Peyer's patch (tissue), 4 donors: ENCODE results near the gene HEPN1. TPM values are rescaled to one million over a fixed set of nuclear protein-coding genes. Genes with fewer than 3 reads are reported as not detected.

Source experiments
- DNase-seq, 3 donors: peaks; one replicate each; pipeline ENCODE4 v3.0.0-alpha.2; 2017 to 2019
- H3K27ac ChIP-seq, 4 donors: fragments of 200-600 bp; sonication (generic); one replicate each; pipeline ENCODE4 v1.5.1; 2016 to 2019
- H3K27me3 ChIP-seq, 2 donors: fragments of 200-600 bp; sonication (generic); one replicate each; pipeline ENCODE4 v1.5.1; 2019
- H3K36me3 ChIP-seq, 3 donors: fragments of 200-600 bp; sonication (generic); one replicate each; pipeline ENCODE4 v1.5.1; 2016 to 2019
- H3K4me1 ChIP-seq, 4 donors: fragments of 200-600 bp; sonication (generic); one replicate each; pipeline ENCODE4 v1.5.1; 2016 to 2019
- H3K4me3 ChIP-seq, 4 donors: fragments of 200-600 bp; sonication (generic); 1 replicate in 3 of 4; 2 replicates in 1 of 4; pipeline ENCODE4 v1.5.1; 2016 to 2019; ENCODE audit warnings: mild to moderate bottlenecking in 1 of 4
- H3K9me3 ChIP-seq, 4 donors: fragments of 200-600 bp; sonication (generic); one replicate each; pipeline ENCODE4 v1.5.1; 2016 to 2019; ENCODE audit warnings: mild to moderate bottlenecking in 1 of 4
- POLR2A ChIP-seq, 2 donors: fragments of 450-650 bp; IDR thresholded peaks; one replicate each; pipeline ENCODE4 v1.5.1; 2017; ENCODE audit warnings: antibody characterized with exemption in 2 of 2, mild to moderate bottlenecking in 2 of 2, moderate library complexity in 2 of 2
- total RNA-seq, 4 donors: library from RNA; depleted of rRNA; stranded (reverse); fragments of >200 nt; gene quantifications; one replicate each; pipeline ENCODE4 v1.1.0, GENCODE V29; 2016
- TF ChIP-seq, protein P1 (sequence below), 6 experiments: fragments of 450-650 bp in 4 of 6; fragments of 200-600 bp in 2 of 6; sonication (generic) in 1 of 6; IDR thresholded peaks; one replicate each; pipeline ENCODE4 v1.5.1; 2017 to 2019; ENCODE audit warnings: antibody characterized with exemption in 6 of 6, mild to moderate bottlenecking in 3 of 6, moderate library complexity in 1 of 6

The HEPN1 gene
- total RNA-seq, 4 donors from 2014 or later = not detected

GRCh38 chr11:124916370-124916710 is 2.7 kb upstream of the HEPN1 start:
- no peak overlapping the region for H3K27ac ChIP-seq
- DNase-seq = no peak
- H3K36me3 ChIP-seq = no peaks in the 10 kb centered on the region
- H3K9me3 ChIP-seq = peaks cover 0 to 7% (median 0%) of the 10 kb centered on the region in 4 donors
- H3K27me3 ChIP-seq = no peaks in the 10 kb centered on the region
- peaks cover 0 to 6% (median 3%) of the 10 kb centered on the region in 4 donors for H3K4me1 ChIP-seq
- no peak overlapping the region for H3K4me3 ChIP-seq
- no peak for TF ChIP-seq POLR2A (IDR thresholded peaks at IDR 0.05)
- TF ChIP-seq, protein P1, sequence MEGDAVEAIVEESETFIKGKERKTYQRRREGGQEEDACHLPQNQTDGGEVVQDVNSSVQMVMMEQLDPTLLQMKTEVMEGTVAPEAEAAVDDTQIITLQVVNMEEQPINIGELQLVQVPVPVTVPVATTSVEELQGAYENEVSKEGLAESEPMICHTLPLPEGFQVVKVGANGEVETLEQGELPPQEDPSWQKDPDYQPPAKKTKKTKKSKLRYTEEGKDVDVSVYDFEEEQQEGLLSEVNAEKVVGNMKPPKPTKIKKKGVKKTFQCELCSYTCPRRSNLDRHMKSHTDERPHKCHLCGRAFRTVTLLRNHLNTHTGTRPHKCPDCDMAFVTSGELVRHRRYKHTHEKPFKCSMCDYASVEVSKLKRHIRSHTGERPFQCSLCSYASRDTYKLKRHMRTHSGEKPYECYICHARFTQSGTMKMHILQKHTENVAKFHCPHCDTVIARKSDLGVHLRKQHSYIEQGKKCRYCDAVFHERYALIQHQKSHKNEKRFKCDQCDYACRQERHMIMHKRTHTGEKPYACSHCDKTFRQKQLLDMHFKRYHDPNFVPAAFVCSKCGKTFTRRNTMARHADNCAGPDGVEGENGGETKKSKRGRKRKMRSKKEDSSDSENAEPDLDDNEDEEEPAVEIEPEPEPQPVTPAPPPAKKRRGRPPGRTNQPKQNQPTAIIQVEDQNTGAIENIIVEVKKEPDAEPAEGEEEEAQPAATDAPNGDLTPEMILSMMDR (IDR thresholded peaks at IDR 0.05) = no peak

DNA sequence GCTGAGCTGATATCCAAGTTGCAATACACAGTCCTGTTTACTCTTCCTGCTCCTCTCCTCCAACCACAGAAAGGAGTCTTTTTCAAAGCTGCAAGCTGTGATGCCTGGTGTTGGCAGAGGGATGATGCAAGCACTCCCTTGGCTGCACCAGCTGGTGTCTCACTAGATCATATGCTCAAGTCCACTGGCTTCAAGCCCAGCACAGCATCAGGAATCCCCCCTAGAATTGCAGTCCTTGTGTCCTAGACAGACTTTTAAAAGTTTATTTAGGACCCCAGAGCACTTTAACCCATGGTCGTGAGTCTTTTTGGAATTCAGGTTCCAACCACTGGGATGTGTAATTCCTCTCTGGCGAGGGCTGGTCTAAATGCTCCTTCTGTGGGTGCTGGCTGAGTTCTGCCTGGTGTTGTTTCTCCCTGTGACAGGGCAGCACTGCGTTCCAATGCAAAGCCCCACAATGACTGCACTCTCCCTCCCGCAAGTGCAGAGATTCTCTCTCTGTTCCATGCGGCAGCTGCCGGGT is 1.9 kb upstream of the HEPN1 start:
- no peak overlapping the region for H3K4me3 ChIP-seq
- no peak overlapping the region for H3K27ac ChIP-seq
- H3K27me3 ChIP-seq = no peaks in the 10 kb centered on the region
- no peak for DNase-seq
- TF ChIP-seq, protein P1 (IDR thresholded peaks at IDR 0.05) = no peak
- no peak for TF ChIP-seq POLR2A (IDR thresholded peaks at IDR 0.05)
- no peaks in the 10 kb centered on the region for H3K36me3 ChIP-seq
- peaks cover 0 to 9% (median 3%) of the 10 kb centered on the region in 4 donors for H3K4me1 ChIP-seq
- H3K9me3 ChIP-seq = peaks cover 0 to 3% (median 0%) of the 10 kb centered on the region in 4 donors

- DNase-seq = no peak
- Histone ChIP-seq H3K4me1 (peaks cover 0 to 9% (median 3%) of the 10 kb centered on the region in 4 donors), H3K9me3 (no peaks in the 10 kb centered on the region), H3K27ac (no peak overlapping the region), H3K27me3 (no peaks in the 10 kb centered on the region), H3K4me3 (no peak overlapping the region), H3K36me3 (no peaks in the 10 kb centered on the region)
- no peak for TF ChIP-seq POLR2A (IDR thresholded peaks at IDR 0.05)
- TF ChIP-seq, protein P1 (IDR thresholded peaks at IDR 0.05) = no peak
Measured at GRCh38 chr11:124919898-124920297, 848 bp downstream of the HEPN1 start.

- no peaks in the 10 kb centered on the region for H3K36me3 ChIP-seq
- H3K4me3 ChIP-seq = peak overlapping the region in 1 of 4 donors; percentile 50
- DNase-seq = no peak
- H3K4me1 ChIP-seq = peaks cover 0 to 9% (median 3%) of the 10 kb centered on the region in 4 donors
- H3K27ac ChIP-seq = no peak overlapping the region
- TF ChIP-seq POLR2A (IDR thresholded peaks at IDR 0.05) = no peak
- TF ChIP-seq, protein P1 (IDR thresholded peaks at IDR 0.05) = no peak
- no peaks in the 10 kb centered on the region for H3K27me3 ChIP-seq
- no peaks in the 10 kb centered on the region for H3K9me3 ChIP-seq
Measured at GRCh38 chr11:124920356-124920755, 1.3 kb downstream of the HEPN1 start.

DNA sequence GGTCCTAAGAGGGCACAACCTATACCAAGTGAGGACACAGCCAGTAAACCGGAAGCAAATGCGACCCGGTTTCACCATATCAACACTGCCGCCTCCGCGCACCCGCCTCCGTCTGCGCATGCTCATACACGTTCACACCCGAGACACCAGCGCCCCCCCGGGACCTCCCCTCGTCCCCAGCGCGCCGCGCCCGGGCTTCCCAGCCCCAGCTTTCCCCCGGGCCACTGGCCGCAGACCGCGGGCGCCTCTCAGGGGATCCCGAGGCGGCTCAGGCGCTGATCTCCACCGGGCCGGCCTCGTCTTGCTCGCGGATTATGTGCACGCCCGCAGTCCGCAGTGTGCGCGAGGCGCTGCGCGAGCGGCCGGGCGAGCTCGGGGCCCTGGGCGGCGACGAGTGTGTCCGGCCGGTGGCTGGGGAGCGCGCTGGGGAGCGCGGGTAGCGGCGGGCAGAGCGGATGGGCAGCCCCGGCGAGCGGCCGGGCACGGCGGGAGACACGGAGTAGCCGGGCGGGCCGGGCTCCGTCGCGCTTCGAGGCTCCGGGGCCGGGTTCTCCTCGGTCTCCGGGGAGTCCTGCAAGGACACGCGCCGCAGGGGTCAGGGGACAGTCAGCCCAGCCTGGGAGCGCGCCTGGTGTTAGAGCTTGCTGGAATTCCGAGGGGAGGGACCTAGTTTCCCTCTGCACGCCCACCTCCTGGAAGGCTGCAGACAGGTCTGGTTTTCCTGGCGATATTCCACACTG is 2.0 kb downstream of the HEPN1 start:
- peak in 2 of 3 donors; percentile 49 to 80 for DNase-seq
- Histone ChIP-seq H3K27me3 (no peaks in the 10 kb centered on the region), H3K4me3 (peak overlapping the region; percentile 31 to 50 (median 45)), H3K9me3 (no peaks in the 10 kb centered on the region), H3K36me3 (no peaks in the 10 kb centered on the region), H3K4me1 (peaks cover 0 to 9% (median 3%) of the 10 kb centered on the region in 4 donors), H3K27ac (peak overlapping the region in 1 of 4 donors; percentile 27)
- TF ChIP-seq POLR2A (IDR thresholded peaks at IDR 0.05) = no peak
- TF ChIP-seq, protein P1 (IDR thresholded peaks at IDR 0.05) = no peak
